HepG2 (cell line): ENCODE measurements around the gene IL5RA. TPM values are rescaled to one million over a fixed set of nuclear protein-coding genes. Genes with fewer than 3 reads are reported as not detected.
A peak's percentile ranks its signal among the peaks of the same experiment; 100 is the strongest.

Source experiments
- ELF4 ChIP-seq: sonication (generic); formaldehyde crosslinking; IDR thresholded peaks from 2 replicates; pipeline ENCODE4 v1.5.0; 2020; ENCODE audit warnings: missing genetic modification reagents, mild to moderate bottlenecking, moderate library complexity, borderline replicate concordance
- FLYWCH1 ChIP-seq: sonication (generic); formaldehyde crosslinking; IDR thresholded peaks from 2 replicates; pipeline ENCODE4 v1.8.1; 2023; ENCODE audit warnings: mild to moderate bottlenecking, missing genetic modification reagents
- GZF1 ChIP-seq: sonication (generic); formaldehyde crosslinking; IDR thresholded peaks from 2 replicates; pipeline ENCODE4 v1.5.1; 2020; ENCODE audit warnings: mild to moderate bottlenecking, missing genetic modification reagents
- MBD4 ChIP-seq: IDR thresholded peaks from 2 replicates; pipeline ENCODE4 v1.6.1; 2012; ENCODE audit warnings: low read length, inconsistent platforms, borderline replicate concordance
- NCOA5 ChIP-seq: sonication (generic); formaldehyde crosslinking; IDR thresholded peaks from 2 replicates; pipeline ENCODE4 v1.4.0; 2020; ENCODE audit warnings: missing genetic modification reagents
- NPAS2 ChIP-seq: sonication (generic); formaldehyde crosslinking; IDR thresholded peaks from 2 replicates; pipeline ENCODE4 v1.8.0; 2022; ENCODE audit warnings: mild to moderate bottlenecking, missing genetic modification reagents, borderline replicate concordance
- PHB2 ChIP-seq: fragments of 450-650 bp; IDR thresholded peaks from 2 replicates; pipeline ENCODE4 v1.6.1; 2018; ENCODE audit not compliant: partially characterized antibody
- POLR2AphosphoS5 ChIP-seq: IDR thresholded peaks from 2 replicates; pipeline ENCODE4 v1.6.1; 2012; ENCODE audit warnings: low read depth, low read length
- SRSF4 ChIP-seq: fragments of 200-400 bp; formaldehyde crosslinking; IDR thresholded peaks from one replicate; pipeline ENCODE4 v1.6.1; 2018; ENCODE audit warnings: mild to moderate bottlenecking, low read depth, low read length, moderate library complexity; ENCODE audit not compliant: poor library complexity, severe bottlenecking
- ZNF143 ChIP-seq: sonication (generic); formaldehyde crosslinking; IDR thresholded peaks from 2 replicates; pipeline ENCODE4 v1.4.0; 2020; ENCODE audit warnings: missing genetic modification reagents
- ZNF562 ChIP-seq: sonication (generic); formaldehyde crosslinking; IDR thresholded peaks from 2 replicates; pipeline ENCODE4 v1.8.0; 2022; ENCODE audit warnings: missing genetic modification reagents, borderline replicate concordance
- ZSCAN31 ChIP-seq: sonication (generic); formaldehyde crosslinking; IDR thresholded peaks from 2 replicates; pipeline ENCODE4 v1.5.0; 2020; ENCODE audit warnings: low read depth, mild to moderate bottlenecking, missing genetic modification reagents
- polyA plus RNA-seq, 8 experiments: library from polyadenylated mRNA; depleted of rRNA in 3 of 8; stranded (reverse) in 7 of 8; unstranded in 1 of 8; fragments of >200 nt; fragmentation: Illumina TruSeq in 4 of 8; extraction: Trizol in 4 of 8; gene quantifications; 2 replicates each; pipeline versions ENCODE4 v1.2.1 to v1.2.3, GENCODE V29; 2011 to 2016; ENCODE audit warnings: low read depth in 4 of 8, missing spikeins in 1 of 8, mixed read lengths in 1 of 8; ENCODE audit not compliant: insufficient read depth in 1 of 8
- total RNA-seq, 5 experiments: library from RNA; depleted of rRNA; stranded (reverse); fragments of >200 nt; fragmentation: Illumina TruSeq; extraction: Trizol; gene quantifications; 2 replicates each; pipeline ENCODE4 v1.2.3, GENCODE V29; 2016; ENCODE audit warnings: low read depth in 1 of 5
- TF ChIP-seq, protein P1 (sequence below): sonication (generic); formaldehyde crosslinking; IDR thresholded peaks from 2 replicates; pipeline ENCODE4 v1.5.0; 2020; ENCODE audit warnings: missing genetic modification reagents, mild to moderate bottlenecking, borderline replicate concordance
- TF ChIP-seq, protein P2 (sequence below), 2 experiments: sonication (generic) in 1 of 2; formaldehyde crosslinking in 1 of 2; IDR thresholded peaks; 2 replicates each; pipeline versions ENCODE4 v1.4.0 to v1.6.1; 2016 to 2020; ENCODE audit warnings: borderline replicate concordance in 1 of 2, low read depth in 1 of 2, mild to moderate bottlenecking in 1 of 2, missing genetic modification reagents in 1 of 2
- TF ChIP-seq, protein P3 (sequence below): sonication (generic); formaldehyde crosslinking; IDR thresholded peaks from 2 replicates; pipeline ENCODE4 v1.5.0; 2020; ENCODE audit warnings: missing genetic modification reagents
- TF ChIP-seq, protein P4 (sequence below): sonication (generic); formaldehyde crosslinking; IDR thresholded peaks from 2 replicates; pipeline ENCODE4 v1.8.0; 2022; ENCODE audit warnings: mild to moderate bottlenecking, missing genetic modification reagents, moderate library complexity
- TF ChIP-seq, protein P5 (sequence below): sonication (generic); formaldehyde crosslinking; IDR thresholded peaks from 2 replicates; pipeline ENCODE4 v1.8.0; 2022; ENCODE audit warnings: mild to moderate bottlenecking, missing genetic modification reagents

The IL5RA gene
- total and polyA plus RNA-seq, 2 of the 13 experiments (the other 11 are each of a cell fraction or from before 2014, with no cell fraction given) = not detected

DNA sequence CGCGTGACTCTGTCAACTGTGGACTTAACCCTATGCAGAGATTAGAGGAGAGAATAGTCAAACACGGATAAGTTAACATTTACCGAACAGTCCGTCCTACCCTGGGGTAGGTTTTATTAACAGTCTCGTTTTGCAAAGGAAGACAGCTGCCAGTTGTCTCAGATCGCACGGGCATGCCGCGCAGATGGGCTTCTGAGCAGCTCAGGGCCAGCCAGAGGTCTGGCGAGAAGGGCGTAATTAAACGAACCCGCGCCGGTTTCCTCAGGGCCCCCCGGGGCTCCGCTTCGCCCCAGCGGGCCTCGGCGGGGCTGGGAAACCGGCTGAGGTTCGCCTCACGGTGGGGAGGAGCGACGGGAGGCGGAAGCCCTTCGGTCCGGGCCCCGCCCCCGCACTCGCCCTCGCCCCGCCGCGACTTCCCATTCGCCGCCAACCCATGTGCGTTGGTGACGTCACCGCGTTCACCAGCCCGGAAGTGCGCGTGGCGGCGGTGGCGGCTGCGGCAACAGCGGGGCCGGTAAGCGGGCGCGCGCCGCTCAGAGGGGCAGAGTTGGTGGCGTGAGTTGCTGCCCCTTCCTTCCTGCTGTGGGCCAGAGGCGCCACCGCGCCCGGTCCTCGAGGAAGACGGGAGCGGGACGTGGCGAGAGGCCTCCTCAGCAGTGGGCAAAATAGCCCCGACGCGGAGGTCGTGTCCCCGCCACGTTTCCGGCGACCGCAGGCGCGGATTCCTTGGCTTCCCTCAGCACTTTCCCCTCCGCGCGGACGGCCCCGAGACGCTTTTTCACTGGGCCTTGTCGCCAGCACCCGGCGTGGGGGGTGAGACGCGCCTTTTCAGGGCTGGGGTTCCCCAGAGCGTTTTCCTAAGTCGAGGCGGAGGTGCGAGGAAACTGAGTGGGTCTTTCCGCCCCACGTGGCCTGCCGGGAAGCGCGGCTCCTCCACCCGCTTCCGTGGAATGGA lies 16.6 kb upstream of the IL5RA start, which contains the start of gene TRNT1 (continued):
- no peak for TF ChIP-seq FLYWCH1
- peak; percentile 45; the same call in 1 of the 2 replicates for TF ChIP-seq GZF1 (CRISPR knock-in tag)
- TF ChIP-seq NCOA5 (CRISPR knock-in tag) = no peak
- TF ChIP-seq ZNF562 (CRISPR knock-in tag) = 0 out of 2 replicates have a peak, but pooled peaks have one; percentile 11
- TF ChIP-seq, protein P1, sequence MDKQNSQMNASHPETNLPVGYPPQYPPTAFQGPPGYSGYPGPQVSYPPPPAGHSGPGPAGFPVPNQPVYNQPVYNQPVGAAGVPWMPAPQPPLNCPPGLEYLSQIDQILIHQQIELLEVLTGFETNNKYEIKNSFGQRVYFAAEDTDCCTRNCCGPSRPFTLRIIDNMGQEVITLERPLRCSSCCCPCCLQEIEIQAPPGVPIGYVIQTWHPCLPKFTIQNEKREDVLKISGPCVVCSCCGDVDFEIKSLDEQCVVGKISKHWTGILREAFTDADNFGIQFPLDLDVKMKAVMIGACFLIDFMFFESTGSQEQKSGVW (CRISPR knock-in tag) = 0 out of 2 replicates have a peak, but pooled peaks have one; percentile 79
- TF ChIP-seq MBD4 = no peak
- TF ChIP-seq POLR2AphosphoS5 = peak; percentile 75
- TF ChIP-seq, protein P2, sequence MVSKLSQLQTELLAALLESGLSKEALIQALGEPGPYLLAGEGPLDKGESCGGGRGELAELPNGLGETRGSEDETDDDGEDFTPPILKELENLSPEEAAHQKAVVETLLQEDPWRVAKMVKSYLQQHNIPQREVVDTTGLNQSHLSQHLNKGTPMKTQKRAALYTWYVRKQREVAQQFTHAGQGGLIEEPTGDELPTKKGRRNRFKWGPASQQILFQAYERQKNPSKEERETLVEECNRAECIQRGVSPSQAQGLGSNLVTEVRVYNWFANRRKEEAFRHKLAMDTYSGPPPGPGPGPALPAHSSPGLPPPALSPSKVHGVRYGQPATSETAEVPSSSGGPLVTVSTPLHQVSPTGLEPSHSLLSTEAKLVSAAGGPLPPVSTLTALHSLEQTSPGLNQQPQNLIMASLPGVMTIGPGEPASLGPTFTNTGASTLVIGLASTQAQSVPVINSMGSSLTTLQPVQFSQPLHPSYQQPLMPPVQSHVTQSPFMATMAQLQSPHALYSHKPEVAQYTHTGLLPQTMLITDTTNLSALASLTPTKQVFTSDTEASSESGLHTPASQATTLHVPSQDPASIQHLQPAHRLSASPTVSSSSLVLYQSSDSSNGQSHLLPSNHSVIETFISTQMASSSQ (IDR thresholded peaks at IDR 0.05; ENCODE audit: low read depth) = no peak
- TF ChIP-seq, protein P2 (CRISPR knock-in tag; IDR thresholded peaks at IDR 0.05; ENCODE audit: borderline replicate concordance) = no peak
- TF ChIP-seq PHB2 = no peak
- TF ChIP-seq SRSF4 = no peak
- TF ChIP-seq, protein P3, sequence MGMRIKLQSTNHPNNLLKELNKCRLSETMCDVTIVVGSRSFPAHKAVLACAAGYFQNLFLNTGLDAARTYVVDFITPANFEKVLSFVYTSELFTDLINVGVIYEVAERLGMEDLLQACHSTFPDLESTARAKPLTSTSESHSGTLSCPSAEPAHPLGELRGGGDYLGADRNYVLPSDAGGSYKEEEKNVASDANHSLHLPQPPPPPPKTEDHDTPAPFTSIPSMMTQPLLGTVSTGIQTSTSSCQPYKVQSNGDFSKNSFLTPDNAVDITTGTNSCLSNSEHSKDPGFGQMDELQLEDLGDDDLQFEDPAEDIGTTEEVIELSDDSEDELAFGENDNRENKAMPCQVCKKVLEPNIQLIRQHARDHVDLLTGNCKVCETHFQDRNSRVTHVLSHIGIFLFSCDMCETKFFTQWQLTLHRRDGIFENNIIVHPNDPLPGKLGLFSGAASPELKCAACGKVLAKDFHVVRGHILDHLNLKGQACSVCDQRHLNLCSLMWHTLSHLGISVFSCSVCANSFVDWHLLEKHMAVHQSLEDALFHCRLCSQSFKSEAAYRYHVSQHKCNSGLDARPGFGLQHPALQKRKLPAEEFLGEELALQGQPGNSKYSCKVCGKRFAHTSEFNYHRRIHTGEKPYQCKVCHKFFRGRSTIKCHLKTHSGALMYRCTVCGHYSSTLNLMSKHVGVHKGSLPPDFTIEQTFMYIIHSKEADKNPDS (CRISPR knock-in tag) = no peak; the same call in 1 of the 2 replicates
- peak; percentile 96 for TF ChIP-seq ELF4 (CRISPR knock-in tag)
- no peak for TF ChIP-seq NPAS2
- TF ChIP-seq, protein P4, sequence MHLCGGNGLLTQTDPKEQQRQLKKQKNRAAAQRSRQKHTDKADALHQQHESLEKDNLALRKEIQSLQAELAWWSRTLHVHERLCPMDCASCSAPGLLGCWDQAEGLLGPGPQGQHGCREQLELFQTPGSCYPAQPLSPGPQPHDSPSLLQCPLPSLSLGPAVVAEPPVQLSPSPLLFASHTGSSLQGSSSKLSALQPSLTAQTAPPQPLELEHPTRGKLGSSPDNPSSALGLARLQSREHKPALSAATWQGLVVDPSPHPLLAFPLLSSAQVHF (CRISPR knock-in tag) = peak; percentile 80
- TF ChIP-seq ZSCAN31 (CRISPR knock-in tag) = 0 out of 2 replicates have a peak, but pooled peaks have one; percentile 50
- TF ChIP-seq, protein P5, sequence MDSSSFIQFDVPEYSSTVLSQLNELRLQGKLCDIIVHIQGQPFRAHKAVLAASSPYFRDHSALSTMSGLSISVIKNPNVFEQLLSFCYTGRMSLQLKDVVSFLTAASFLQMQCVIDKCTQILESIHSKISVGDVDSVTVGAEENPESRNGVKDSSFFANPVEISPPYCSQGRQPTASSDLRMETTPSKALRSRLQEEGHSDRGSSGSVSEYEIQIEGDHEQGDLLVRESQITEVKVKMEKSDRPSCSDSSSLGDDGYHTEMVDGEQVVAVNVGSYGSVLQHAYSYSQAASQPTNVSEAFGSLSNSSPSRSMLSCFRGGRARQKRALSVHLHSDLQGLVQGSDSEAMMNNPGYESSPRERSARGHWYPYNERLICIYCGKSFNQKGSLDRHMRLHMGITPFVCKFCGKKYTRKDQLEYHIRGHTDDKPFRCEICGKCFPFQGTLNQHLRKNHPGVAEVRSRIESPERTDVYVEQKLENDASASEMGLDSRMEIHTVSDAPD = no peak
- TF ChIP-seq ZNF143 (CRISPR knock-in tag) = no peak
